IMR-90 (cell line): Measurements from ENCODE around the gene SPPL2B. TPM values are rescaled to one million over a fixed set of nuclear protein-coding genes. Genes with fewer than 3 reads are reported as not detected.

Experiments used
- ATAC-seq: fragments of 200-7000 bp; cut with Tn5 transposase; 2 replicates; pipeline ENCODE4 v1.9.1; 2020; ENCODE audit warnings: low read depth, mild to moderate bottlenecking, moderate library complexity
- BruUV-seq: library from RNA; stranded (reverse); fragments of 400-500 nt; replicated peaks from 2 replicates; lab custom pipeline; 2021; lab: Mats Ljungman, UMichigan
- CTCF ChIA-PET: fragments of 300-600 bp; formaldehyde crosslinking; extraction: SDS; loops from one replicate; lab custom pipeline; 2021; ENCODE audit warnings: antibody characterized with exemption; lab: Yijun Ruan, JAX
- POLR2A ChIA-PET: fragments of 300-600 bp; sonication (Branson Sonifier 250); formaldehyde crosslinking; loops from one replicate; lab custom pipeline; 2022; ENCODE audit warnings: antibody characterized with exemption; ENCODE audit not compliant: unreplicated experiment; lab: Charles Lee
- DNase-seq: peaks from one replicate; pipeline ENCODE4 v3.0.0; 2013
- H2AFZ ChIP-seq: replicated peaks from 2 replicates; pipeline ENCODE3; 2013; ENCODE audit warnings: low read length, mild to moderate bottlenecking; ENCODE audit not compliant: poor library complexity
- H2AK5ac ChIP-seq: 2 replicates; pipeline ENCODE4 v1.6.1; 2013; ENCODE audit warnings: low read depth, low read length, inconsistent platforms
- H2AK9ac ChIP-seq: replicated peaks from 2 replicates; pipeline ENCODE3; 2013; ENCODE audit warnings: mild to moderate bottlenecking, low read depth, low read length, moderate library complexity; ENCODE audit not compliant: poor library complexity
- H2BK120ac ChIP-seq: 2 replicates; pipeline ENCODE4 v1.6.1; 2013; ENCODE audit warnings: low read depth, low read length, inconsistent platforms
- H2BK15ac ChIP-seq: 3 replicates; pipeline ENCODE4 v1.6.1; 2013; ENCODE audit warnings: low read depth, low read length, inconsistent platforms
- H2BK20ac ChIP-seq: 2 replicates; pipeline ENCODE4 v1.6.1; 2013; ENCODE audit warnings: low read depth, mild to moderate bottlenecking, inconsistent platforms, low read length, moderate library complexity
- H2BK5ac ChIP-seq: 2 replicates; pipeline ENCODE4 v1.6.1; 2013; ENCODE audit warnings: mild to moderate bottlenecking, low read depth, low read length, inconsistent platforms; ENCODE audit not compliant: poor library complexity, severe bottlenecking
- H3K14ac ChIP-seq: replicated peaks from 2 replicates; pipeline ENCODE4 v1.6.1; 2013; ENCODE audit warnings: low read depth, low read length, inconsistent platforms
- H3K18ac ChIP-seq: 2 replicates; pipeline ENCODE4 v1.6.1; 2013; ENCODE audit warnings: low read depth, low read length, control low read depth
- H3K23ac ChIP-seq: 2 replicates; pipeline ENCODE4 v1.6.1; 2013; ENCODE audit warnings: low read depth, low read length, inconsistent platforms
- H3K27ac ChIP-seq: 2 replicates; pipeline ENCODE4 v1.5.1; 2013; ENCODE audit warnings: mild to moderate bottlenecking, control low read depth, low read length; ENCODE audit not compliant: insufficient read depth
- H3K27me3 ChIP-seq: 2 replicates; pipeline ENCODE4 v1.6.1; 2013; ENCODE audit warnings: low read length; ENCODE audit not compliant: control insufficient read depth, insufficient read depth
- H3K36me3 ChIP-seq: 2 replicates; pipeline ENCODE4 v1.6.1; 2013; ENCODE audit warnings: low read length, mixed read lengths; ENCODE audit not compliant: control insufficient read depth, insufficient read depth
- H3K4ac ChIP-seq: 2 replicates; pipeline ENCODE4 v1.6.1; 2013; ENCODE audit warnings: low read depth, low read length, inconsistent platforms
- H3K4me1 ChIP-seq: 2 replicates; pipeline ENCODE4 v1.6.1; 2013; ENCODE audit warnings: low read length, mixed read lengths; ENCODE audit not compliant: control insufficient read depth, insufficient read depth
- H3K4me2 ChIP-seq: 2 replicates; pipeline ENCODE4 v1.6.1; 2013; ENCODE audit warnings: low read depth, mild to moderate bottlenecking, control low read depth, low read length, moderate library complexity
- H3K4me3 ChIP-seq: 2 replicates; pipeline ENCODE4 v1.5.1; 2013; ENCODE audit warnings: low read depth, mild to moderate bottlenecking, control low read depth, low read length, moderate library complexity; ENCODE audit not compliant: insufficient read depth
- H3K56ac ChIP-seq: 2 replicates; pipeline ENCODE4 v1.6.1; 2013; ENCODE audit warnings: low read length, inconsistent platforms; ENCODE audit not compliant: insufficient read depth; ENCODE audit errors: extremely low read depth
- H3K79me1 ChIP-seq, 2 experiments: 2 replicates each; pipeline ENCODE4 v1.6.1; 2013; ENCODE audit warnings: low read length in 2 of 2, inconsistent platforms in 1 of 2, low read depth in 1 of 2
- H3K9ac ChIP-seq: 2 replicates; pipeline ENCODE4 v1.6.1; 2013; ENCODE audit warnings: low read depth, low read length, control low read depth
- H3K9me1 ChIP-seq: 2 replicates; pipeline ENCODE4 v1.6.1; 2013; ENCODE audit warnings: low read length, inconsistent platforms; ENCODE audit not compliant: insufficient read depth
- H3K9me3 ChIP-seq: 2 replicates; pipeline ENCODE4 v1.6.1; 2013; ENCODE audit warnings: low read length; ENCODE audit not compliant: control insufficient read depth, insufficient read depth
- H4K20me1 ChIP-seq: 2 replicates; pipeline ENCODE4 v1.6.1; 2013; ENCODE audit warnings: low read length, inconsistent platforms; ENCODE audit not compliant: insufficient read depth
- H4K5ac ChIP-seq: 2 replicates; pipeline ENCODE4 v1.6.1; 2013; ENCODE audit warnings: mild to moderate bottlenecking, low read depth, low read length, control low read depth
- H4K8ac ChIP-seq, 2 experiments: 2 replicates each; pipeline ENCODE4 v1.6.1; 2013; ENCODE audit warnings: low read depth in 2 of 2, low read length in 2 of 2, control low read depth in 1 of 2, inconsistent platforms in 1 of 2
- H4K91ac ChIP-seq: 2 replicates; pipeline ENCODE4 v1.6.1; 2013; ENCODE audit warnings: low read depth, low read length, inconsistent platforms; ENCODE audit not compliant: insufficient read depth
- BHLHE40 ChIP-seq: fragments of 150-350 bp; IDR thresholded peaks from 2 replicates; pipeline ENCODE4 v1.6.1; 2016; ENCODE audit warnings: mild to moderate bottlenecking, low read depth, low read length
- CHD1 ChIP-seq: IDR thresholded peaks from 2 replicates; pipeline ENCODE4 v1.6.1; 2012; ENCODE audit warnings: low read depth, low read length, improper control_type of control experiment
- CTCF ChIP-seq: conservative IDR thresholded peaks from 2 replicates; pipeline ENCODE4 v1.5.1; 2012; ENCODE audit warnings: mild to moderate bottlenecking, low read depth, low read length, improper control_type of control experiment
- MAZ ChIP-seq: IDR thresholded peaks from 2 replicates; pipeline ENCODE4 v1.6.1; 2012; ENCODE audit warnings: low read depth, mild to moderate bottlenecking, low read length, improper control_type of control experiment, moderate library complexity, borderline replicate concordance
- NFE2L2 ChIP-seq: fragments of 150-350 bp; IDR thresholded peaks from 2 replicates; pipeline ENCODE4 v1.6.1; 2016; ENCODE audit warnings: low read depth, mild to moderate bottlenecking, low read length
- RAD21 ChIP-seq: IDR thresholded peaks from 2 replicates; pipeline ENCODE4 v1.6.1; 2012; ENCODE audit warnings: low read length, improper control_type of control experiment
- RCOR1 ChIP-seq: IDR thresholded peaks from 2 replicates; pipeline ENCODE4 v1.6.1; 2012; ENCODE audit warnings: mild to moderate bottlenecking, low read length, improper control_type of control experiment; ENCODE audit not compliant: insufficient replicate concordance
- SMC3 ChIP-seq: fragments of 150-350 bp; IDR thresholded peaks from 2 replicates; pipeline ENCODE4 v1.6.1; 2016; ENCODE audit warnings: low read depth, mild to moderate bottlenecking, antibody characterized with exemption, low read length, moderate library complexity
- USF2 ChIP-seq: fragments of 150-350 bp; IDR thresholded peaks from 2 replicates; pipeline ENCODE4 v1.6.1; 2017; ENCODE audit warnings: mild to moderate bottlenecking, antibody characterized with exemption, low read length, low read depth
- WGBS, 2 experiments: methylation state at CpG; one replicate each; pipeline versions ENCODE4 v1.1.5 to v1.1.7; 2013; ENCODE audit warnings: missing lambda C conversion rate in 2 of 2; ENCODE audit not compliant: insufficient read length in 1 of 2; ENCODE audit errors: extremely low coverage in 2 of 2; 5-methylcytosine and 5-hydroxymethylcytosine counted together
- dilution Hi-C: fragments of 300-500 bp; cut with HindIII; formaldehyde crosslinking; loops from one replicate; pipeline ENCODE4 v1.14.3; 2018; ENCODE audit warnings: low sequenced_read_pairs; ENCODE audit not compliant: unreplicated experiment
- in situ Hi-C: fragments of 300-500 bp; cut with MboI; formaldehyde crosslinking; loops from 3 replicates; pipeline ENCODE4 v1.14.3; 2019; ENCODE audit warnings: low sequenced_read_pairs, inconsistent platforms, mixed read lengths
- intact Hi-C: fragments of 100-400 bp; cut with micrococcal nuclease; formaldehyde crosslinking; loops from 2 replicates; pipeline ENCODE4 v1.10.0; 2022
- polyA plus RNA-seq, 3 experiments: library from polyadenylated mRNA; depleted of rRNA; stranded (reverse); fragments of >200 nt; gene quantifications; 2 replicates each; pipeline ENCODE4 v1.2.3, GENCODE V29; 2012; ENCODE audit warnings: low replicate concordance in 1 of 3
- total RNA-seq: library from RNA; depleted of rRNA; stranded (reverse); fragments of >200 nt; gene quantifications from 2 replicates; pipeline ENCODE4 v1.2.3, GENCODE V29; 2012

Gene SPPL2B
- total and polyA plus RNA-seq, 2 of the 4 experiments (the other 2 are of a cell fraction) = 3.4 to 45.7 TPM

GRCh38 chr19:2334986-2335846 lies 6.7 kb downstream of the SPPL2B start:
- no peak overlapping the region for H2BK120ac ChIP-seq
- 94% methylated on average over 11 of the region's 26 CpGs; no CpG with 5 or more reads in 1 of the 2 experiments for WGBS, 2 experiments
- no peak overlapping the region for H2BK20ac ChIP-seq
- H4K91ac ChIP-seq = no peak overlapping the region
- in situ Hi-C loops (no loop called here), intact Hi-C loops (no loop called here), dilution Hi-C loops (no loop called here)
- no peak for DNase-seq
- ChIA-PET POLR2A (no interaction called here), CTCF (no interaction called here)
- peaks cover 13% of the 10 kb centered on the region for H3K9me1 ChIP-seq
- peaks cover 41% of the 10 kb centered on the region for H4K20me1 ChIP-seq
- no peak overlapping the region for H3K18ac ChIP-seq
- TF ChIP-seq RAD21 (no peak), CTCF (no peak), CHD1 (no peak), BHLHE40 (no peak), SMC3 (no peak), MAZ (no peak), RCOR1 (no peak), NFE2L2 (no peak), USF2 (no peak)
- H3K79me1 ChIP-seq = peaks cover 32 to 64% of the 10 kb centered on the region in 2 experiments
- no peak overlapping the region for H2AK5ac ChIP-seq
- no peak overlapping the region for H4K5ac ChIP-seq
- no peak overlapping the region for H3K14ac ChIP-seq
- peak overlapping the region; percentile 32 for H2AFZ ChIP-seq
- no peak overlapping the region for H3K27ac ChIP-seq
- H3K9ac ChIP-seq = no peak overlapping the region
- ATAC-seq = no peak
- H2BK5ac ChIP-seq = no peak overlapping the region
- H3K36me3 ChIP-seq = peaks cover 6% of the 10 kb centered on the region; the same call in 1 of the 2 replicates
- H4K8ac ChIP-seq = no peak overlapping the region
- no peak overlapping the region for H2BK15ac ChIP-seq
- H3K4me3 ChIP-seq = no peak overlapping the region
- no peak overlapping the region for H3K4me2 ChIP-seq
- H3K9me3 ChIP-seq = no peaks in the 10 kb centered on the region
- H3K56ac ChIP-seq = no peak overlapping the region
- no peaks in the 10 kb centered on the region for H3K4me1 ChIP-seq
- no TSS peak for BruUV-seq
- no peak overlapping the region for H3K23ac ChIP-seq
- no peaks in the 10 kb centered on the region for H3K27me3 ChIP-seq
- no peak overlapping the region for H3K4ac ChIP-seq
- peak overlapping the region; percentile 42 for H2AK9ac ChIP-seq
